Measurements from ENCODE around the gene ZNF619. TPM values are rescaled to one million over a fixed set of nuclear protein-coding genes. Genes with fewer than 3 reads are reported as not detected.

The ZNF619 gene
- total RNA-seq, 2 experiments from 2014 or later = 4.2 to 4.7 TPM

Other genes with a start within 250 kb of the ZNF619 start
- gene EIF1B, start 167.4 kb upstream of the ZNF619 start, total RNA-seq = 10 to 100 TPM; 47.0 to 49.2 TPM
- gene ENTPD3, start 89.9 kb upstream of the ZNF619 start, total RNA-seq = not detected
- gene RPL14, start 19.8 kb upstream of the ZNF619 start, total RNA-seq = 1,000 to 10,000 TPM; 3,841 to 3,850 TPM
- 1 to 10 TPM; 2.3 TPM for gene ZNF620, start 28.9 kb downstream of the ZNF619 start, total RNA-seq
- gene ZNF621, start 47.8 kb downstream of the ZNF619 start, total RNA-seq = 10 to 100 TPM; 16.4 to 17.7 TPM

Measured in activated naive CD4-positive, alpha-beta T cell treated with anti-CD3 and anti-CD28 coated beads for 36 hours (primary cell).